Measurements from ENCODE around the gene RILP. TPM values are rescaled to one million over a fixed set of nuclear protein-coding genes. Genes with fewer than 3 reads are reported as not detected.

The RILP gene
- total and polyA plus RNA-seq, 10 of the 15 experiments (the other 5 are each of a cell fraction or from before 2014, with no cell fraction given): 0.60 to 6.1 (median 3.3) TPM; not detected in 1

- in situ Hi-C loops (cut with MboI) (no loop called here), intact Hi-C loops (cut with micrococcal nuclease; ENCODE audit: unreplicated experiment) (no loop called here)
- no TSS peak for BruUV-seq (replicated peaks)
- no peak overlapping the region for H2AFZ ChIP-seq (ENCODE audit: control insufficient read depth, low read depth, low read length)
- ATAC-seq (no peak), DNase-seq (ENCODE audit: low read depth, low spot score) (no peak), FAIRE-seq (no peak)
- no peak for TF ChIP-seq CHD4 (IDR thresholded peaks at IDR 0.05)
- no peak for TF ChIP-seq SPI1 (IDR thresholded peaks at IDR 0.05; ENCODE audit: borderline replicate concordance, insufficient read depth, low read depth, low read length)
- TF ChIP-seq SMAD1 (IDR thresholded peaks at IDR 0.05; ENCODE audit: low read depth, partially characterized antibody): no peak
- no peak for TF ChIP-seq RUNX3 (IDR thresholded peaks at IDR 0.05; ENCODE audit: low read length)
- TF ChIP-seq E2F8 (IDR thresholded peaks at IDR 0.05; ENCODE audit: low read depth, partially characterized antibody): no peak
- TF ChIP-seq NFYB (IDR thresholded peaks at IDR 0.05; ENCODE audit: insufficient read depth, low read depth, low read length): no peak
- TF ChIP-seq SMC3 (IDR thresholded peaks at IDR 0.05; ENCODE audit: borderline replicate concordance, low read length): no peak
- no peak for TF ChIP-seq SIX5 (IDR thresholded peaks at IDR 0.05; ENCODE audit: low read depth, low read length, severe bottlenecking)
- no peak for TF ChIP-seq EED (IDR thresholded peaks at IDR 0.05; ENCODE audit: low read depth)
- no peak for TF ChIP-seq CEBPB (IDR thresholded peaks at IDR 0.05; ENCODE audit: borderline replicate concordance in 1 of 2, low read depth in 2 of 2, low read length in 2 of 2)
- TF ChIP-seq CUX1 (IDR thresholded peaks at IDR 0.05; ENCODE audit: insufficient replicate concordance, low read depth, low read length): no peak
- TF ChIP-seq SUZ12 (IDR thresholded peaks at IDR 0.05; ENCODE audit: unreplicated experiment): no peak
- H3K36me3 ChIP-seq (ENCODE audit: control insufficient read depth in 2 of 2, insufficient read depth in 2 of 2, low read length in 1 of 2): no peaks in the 10 kb centered on the region
- WGBS (ENCODE audit: insufficient coverage, insufficient replicate concordance, low lambda C conversion rate, missing lambda C conversion rate): 66% methylated on average over 15 of the region's 15 CpGs
- no peaks in the 10 kb centered on the region for H3K27me3 ChIP-seq (replicated peaks in 1 of 2; ENCODE audit: control insufficient read depth in 2 of 2, insufficient read depth in 2 of 2, low read length in 1 of 2)
- no peak overlapping the region for H3K9ac ChIP-seq (ENCODE audit: control insufficient read depth, insufficient read depth, low read length)
- no peak overlapping the region for H3K4me3 ChIP-seq
- no peaks in the 10 kb centered on the region for H3K9me3 ChIP-seq (replicated peaks; ENCODE audit: control insufficient read depth, insufficient read depth, low read length)
- SMC1A ChIA-PET (ENCODE audit: uncharacterized antibody, unreplicated experiment): interaction anchor here (1.1 kb wide), 1 partner anchor 63 kb away, joined by 3 read pairs; no protein-coding TSS in a partner anchor
- no peak overlapping the region for H3K27ac ChIP-seq (ENCODE audit: control insufficient read depth, insufficient read depth)
- no peaks in the 10 kb centered on the region for H4K20me1 ChIP-seq (ENCODE audit: control insufficient read depth, insufficient read depth)
- peaks cover under 1% of the 10 kb centered on the region; the same call in 1 of the 2 replicates for H3K4me1 ChIP-seq (ENCODE audit: control insufficient read depth, insufficient read depth, low read length)
- H3K79me2 ChIP-seq (ENCODE audit: control insufficient read depth, insufficient read depth, low read length): no peaks in the 10 kb centered on the region
- CTCF ChIA-PET: interaction anchor here (0.8 to 1.1 kb wide), 3 partner anchors 12 to 272 kb away, joined by 3 to 6 read pairs (median 4); no protein-coding TSS in a partner anchor
- H3K4me2 ChIP-seq (ENCODE audit: control insufficient read depth, insufficient read depth): no peak overlapping the region
- RAD21 ChIA-PET (ENCODE audit: unreplicated experiment): no interaction called here
- POLR2A ChIA-PET: no interaction called here
Observed at GRCh38 chr17:1636732-1637285, 12.9 kb downstream of the RILP start.

All from GM12878 (cell line).